Mucosa of stomach (tissue), 1 donor: ENCODE results near the gene KNSTRN.

Source experiments
- H3K27me3 ChIP-seq: one replicate; pipeline ENCODE4 v1.7.0; 2013; ENCODE audit warnings: mild to moderate bottlenecking, low read length; ENCODE audit not compliant: control insufficient read depth, insufficient read depth
- H3K36me3 ChIP-seq: one replicate; pipeline ENCODE4 v1.7.0; 2013; ENCODE audit warnings: low read length; ENCODE audit not compliant: control insufficient read depth, insufficient read depth
- H3K4me1 ChIP-seq: one replicate; pipeline ENCODE4 v1.7.0; 2013; ENCODE audit warnings: mild to moderate bottlenecking, low read length; ENCODE audit not compliant: control insufficient read depth, insufficient read depth
- H3K4me3 ChIP-seq: one replicate; pipeline ENCODE4 v1.7.0; 2013; ENCODE audit warnings: low read length
- H3K9ac ChIP-seq: one replicate; pipeline ENCODE4 v1.7.0; 2013; ENCODE audit warnings: mild to moderate bottlenecking, low read length, moderate library complexity
- H3K9me3 ChIP-seq: one replicate; pipeline ENCODE4 v1.7.0; 2013; ENCODE audit warnings: mild to moderate bottlenecking, low read length, moderate library complexity; ENCODE audit not compliant: control insufficient read depth
- donor health status: Pancreatic carcinoma.

Gene KNSTRN

GRCh38 chr15:40382580-40383456 is at the start of gene KNSTRN:
TSS of gene KNSTRN (plus strand) at chr15:40382721. CDS start at chr15:40382836, 115 bp downstream.
- Histone ChIP-seq H3K27me3 (no peaks in the 10 kb centered on the region), H3K4me1 (peaks cover 26% of the 10 kb centered on the region), H3K9me3 (no peaks in the 10 kb centered on the region), H3K36me3 (no peaks in the 10 kb centered on the region), H3K9ac (peak within 1 kb of the TSS; percentile 82), H3K4me3 (peak within 1 kb of the TSS; percentile 76)

DNA sequence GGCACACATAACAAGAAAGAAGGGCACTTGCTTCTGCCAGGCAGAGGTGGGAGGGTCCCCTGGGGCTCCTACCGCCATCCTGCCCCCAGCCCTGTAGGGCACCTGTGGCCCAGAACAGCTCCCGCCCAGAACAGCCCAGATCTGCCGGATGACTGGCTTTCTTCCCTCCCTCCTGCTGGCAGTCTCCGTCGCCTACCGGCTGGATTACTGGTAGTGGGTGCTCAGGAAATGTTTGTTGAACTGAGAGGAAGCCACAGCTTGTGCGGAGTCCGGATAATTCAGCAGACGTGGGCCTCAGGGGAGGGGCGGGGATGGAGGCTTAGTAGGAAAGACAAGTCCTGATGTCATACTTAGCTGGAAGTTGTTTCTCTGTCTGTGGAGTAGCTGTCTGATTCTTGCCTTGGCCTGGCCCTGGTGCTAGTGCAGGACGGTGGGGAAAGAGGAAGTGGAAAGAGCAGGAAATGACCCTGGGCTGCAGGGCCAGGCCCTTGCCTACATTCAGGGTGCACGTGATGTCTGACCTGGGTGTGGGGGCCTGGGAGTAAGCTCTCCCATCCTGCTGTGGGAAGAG is 48.5 kb upstream of the KNSTRN start:
- Histone ChIP-seq H3K27me3 (no peaks in the 10 kb centered on the region), H3K9me3 (no peaks in the 10 kb centered on the region), H3K9ac (no peak overlapping the region), H3K4me1 (peaks cover 21% of the 10 kb centered on the region), H3K36me3 (no peaks in the 10 kb centered on the region), H3K4me3 (no peak overlapping the region)

DNA sequence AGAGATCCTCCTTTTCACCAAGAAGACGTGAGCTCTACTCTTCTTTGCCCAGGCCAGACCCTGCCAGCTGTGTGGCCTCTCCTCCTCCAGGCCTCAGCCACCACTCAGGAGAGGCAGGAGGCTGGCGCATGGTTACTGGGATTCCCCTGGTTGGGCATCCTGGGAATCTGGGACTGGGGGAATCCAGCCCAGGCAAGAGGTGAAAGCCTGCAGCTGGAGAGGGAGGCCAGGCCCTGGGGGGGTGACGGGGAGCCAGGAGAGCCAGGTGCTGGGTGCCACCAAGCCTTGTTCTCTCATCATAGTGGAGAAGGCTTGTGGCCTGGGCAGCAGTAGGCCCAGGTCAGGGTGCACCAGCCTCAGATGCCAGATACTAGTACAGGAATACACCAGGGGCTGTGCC is 48.0 kb upstream of the KNSTRN start:
- peaks cover 27% of the 10 kb centered on the region for H3K4me1 ChIP-seq
- H3K9ac ChIP-seq = no peak overlapping the region
- H3K27me3 ChIP-seq = no peaks in the 10 kb centered on the region
- H3K9me3 ChIP-seq = no peaks in the 10 kb centered on the region
- no peaks in the 10 kb centered on the region for H3K36me3 ChIP-seq
- H3K4me3 ChIP-seq = no peak overlapping the region

GRCh38 chr15:40334941-40335795 is 47.4 kb upstream of the KNSTRN start:
- Histone ChIP-seq H3K27me3 (no peaks in the 10 kb centered on the region), H3K4me1 (peaks cover 33% of the 10 kb centered on the region), H3K36me3 (no peaks in the 10 kb centered on the region), H3K9me3 (no peaks in the 10 kb centered on the region), H3K4me3 (no peak overlapping the region), H3K9ac (no peak overlapping the region)

DNA sequence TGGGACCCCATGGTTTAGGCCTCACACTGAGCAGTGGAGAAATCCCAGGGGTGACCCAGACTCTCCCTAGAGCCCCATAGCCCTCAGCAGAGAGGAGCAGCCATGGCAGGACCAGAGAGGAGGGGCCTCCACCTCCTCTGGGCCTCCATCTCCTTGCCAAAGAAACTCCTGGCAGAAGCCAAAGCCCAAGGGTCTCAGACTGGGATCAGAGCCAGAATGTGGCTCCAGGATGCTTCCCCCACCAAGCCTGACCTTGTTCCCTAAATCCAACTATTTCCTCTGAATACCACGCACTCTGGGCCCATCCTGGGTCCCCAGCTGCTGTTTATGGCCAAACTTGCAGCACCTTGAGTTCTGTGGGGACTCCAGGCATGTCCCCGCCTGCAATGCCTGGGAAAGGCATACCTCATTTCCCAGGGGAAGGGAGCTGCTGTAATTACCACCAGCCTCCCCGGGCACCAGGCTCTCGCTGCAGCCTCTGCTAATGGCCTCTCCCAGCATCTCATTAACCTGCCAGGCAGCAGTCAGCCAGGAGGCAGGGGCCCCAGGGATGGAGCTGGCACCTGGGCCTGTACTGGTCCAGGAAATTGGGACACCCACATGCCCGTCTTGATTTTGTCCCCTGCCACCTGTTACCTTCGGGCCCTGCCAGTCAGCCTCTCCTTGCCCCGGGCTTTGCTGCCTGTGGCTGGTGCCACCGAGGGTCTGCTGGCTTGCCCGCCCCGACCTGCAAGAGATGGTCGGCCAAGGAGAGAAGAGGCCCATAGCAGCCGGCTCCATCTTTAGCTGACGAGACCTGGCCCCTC is 46.4 kb upstream of the KNSTRN start:
- no peak overlapping the region for H3K4me3 ChIP-seq
- no peak overlapping the region for H3K9ac ChIP-seq
- no peaks in the 10 kb centered on the region for H3K27me3 ChIP-seq
- no peaks in the 10 kb centered on the region for H3K9me3 ChIP-seq
- H3K4me1 ChIP-seq = peaks cover 43% of the 10 kb centered on the region
- no peaks in the 10 kb centered on the region for H3K36me3 ChIP-seq

DNA sequence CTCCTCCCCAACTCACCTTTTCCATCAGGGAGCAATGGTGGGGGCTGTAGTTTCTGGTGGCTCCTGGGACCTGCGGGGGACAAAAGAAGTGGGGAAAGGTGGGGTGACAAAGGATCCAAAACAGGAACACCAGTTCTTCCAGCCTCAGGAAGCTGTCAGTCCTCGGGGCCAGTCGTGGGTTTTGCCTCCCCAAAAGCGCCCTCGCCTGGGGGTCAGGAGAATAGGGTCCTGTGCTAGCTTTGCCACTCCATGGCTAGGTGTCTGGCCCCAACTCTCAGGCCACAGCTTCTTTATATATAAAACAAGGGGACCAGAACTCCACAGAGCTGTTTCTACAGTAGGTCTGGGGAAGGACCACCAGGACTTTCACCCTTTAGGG is 45.8 kb upstream of the KNSTRN start:
- peaks cover 48% of the 10 kb centered on the region for H3K4me1 ChIP-seq
- H3K27me3 ChIP-seq = no peaks in the 10 kb centered on the region
- H3K36me3 ChIP-seq = no peaks in the 10 kb centered on the region
- H3K9me3 ChIP-seq = no peaks in the 10 kb centered on the region
- no peak overlapping the region for H3K9ac ChIP-seq
- no peak overlapping the region for H3K4me3 ChIP-seq

GRCh38 chr15:40337597-40337996 is 44.9 kb upstream of the KNSTRN start:
- Histone ChIP-seq H3K36me3 (no peaks in the 10 kb centered on the region), H3K9ac (no peak overlapping the region), H3K9me3 (no peaks in the 10 kb centered on the region), H3K27me3 (no peaks in the 10 kb centered on the region), H3K4me3 (no peak overlapping the region), H3K4me1 (peaks cover 54% of the 10 kb centered on the region)

DNA sequence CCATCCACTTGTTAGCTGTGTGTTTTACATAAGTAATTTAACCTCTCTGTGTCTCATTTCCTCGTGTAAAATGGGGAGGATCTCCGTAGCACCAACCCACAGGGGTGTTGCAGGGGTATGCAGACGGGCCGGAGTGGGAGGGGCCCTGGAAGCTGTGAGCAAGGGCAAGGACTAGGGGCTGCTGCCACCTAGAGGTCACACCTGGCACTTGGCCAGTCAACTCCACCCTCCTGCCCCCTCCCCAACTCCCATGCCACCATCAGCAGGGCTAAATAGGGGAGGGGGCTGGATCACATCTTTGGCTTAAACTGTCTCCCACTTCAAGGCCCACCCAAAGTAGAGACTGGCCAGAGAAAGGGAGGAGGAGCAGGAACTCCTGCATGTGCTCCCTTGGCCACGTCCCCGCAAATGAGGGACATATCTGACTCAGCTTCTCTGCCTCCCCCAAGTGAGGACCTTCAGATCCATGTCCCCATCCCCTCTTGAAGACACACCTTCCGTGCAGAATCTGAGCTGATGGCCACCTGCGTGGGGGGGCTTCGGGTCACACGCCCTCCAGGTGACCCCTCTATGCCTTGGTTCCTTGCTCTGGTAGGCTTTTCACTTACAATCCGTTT is 44.4 kb upstream of the KNSTRN start:
- no peaks in the 10 kb centered on the region for H3K27me3 ChIP-seq
- peak overlapping the region; percentile 10 for H3K9ac ChIP-seq
- H3K4me1 ChIP-seq = peaks cover 59% of the 10 kb centered on the region
- H3K36me3 ChIP-seq = no peaks in the 10 kb centered on the region
- H3K9me3 ChIP-seq = no peaks in the 10 kb centered on the region
- H3K4me3 ChIP-seq = no peak overlapping the region

GRCh38 chr15:40338921-40339620 is 43.5 kb upstream of the KNSTRN start:
- peaks cover 65% of the 10 kb centered on the region for H3K4me1 ChIP-seq
- H3K9me3 ChIP-seq = no peaks in the 10 kb centered on the region
- H3K9ac ChIP-seq = peak overlapping the region; percentile 64
- H3K27me3 ChIP-seq = no peaks in the 10 kb centered on the region
- H3K4me3 ChIP-seq = no peak overlapping the region
- no peaks in the 10 kb centered on the region for H3K36me3 ChIP-seq

- Histone ChIP-seq H3K9ac (peak overlapping the region; percentile 64), H3K4me1 (peaks cover 70% of the 10 kb centered on the region), H3K27me3 (no peaks in the 10 kb centered on the region), H3K9me3 (no peaks in the 10 kb centered on the region), H3K4me3 (peak overlapping the region; percentile 33), H3K36me3 (no peaks in the 10 kb centered on the region)
These were observed 42.9 kb upstream of the KNSTRN start for GRCh38 chr15:40339621-40339945.
